A673 (cell line): ENCODE results near the gene ACHE.
"Not testable (repeated sequence)": the region's sequence is repeated elsewhere in the genome, so short reads cannot be mapped to it uniquely, and the experiment has no call there.

Experiments
- EZH2 ChIP-seq: fragments of 200-600 bp; sonication (generic); IDR thresholded peaks from 2 replicates; pipeline ENCODE4 v1.6.1; 2017; ENCODE audit warnings: borderline replicate concordance, low read depth, mild to moderate bottlenecking, mixed read lengths, antibody characterized with exemption, low read length; ENCODE audit not compliant: poor library complexity, severe bottlenecking
- TF ChIP-seq, protein P1 (sequence below): fragments of 300-800, 200-600 bp; sonication (generic); conservative IDR thresholded peaks from 2 replicates; pipeline ENCODE4 v1.5.1; 2017; ENCODE audit warnings: low read depth, mild to moderate bottlenecking, antibody characterized with exemption, low read length, moderate library complexity, mixed read lengths

DNA sequence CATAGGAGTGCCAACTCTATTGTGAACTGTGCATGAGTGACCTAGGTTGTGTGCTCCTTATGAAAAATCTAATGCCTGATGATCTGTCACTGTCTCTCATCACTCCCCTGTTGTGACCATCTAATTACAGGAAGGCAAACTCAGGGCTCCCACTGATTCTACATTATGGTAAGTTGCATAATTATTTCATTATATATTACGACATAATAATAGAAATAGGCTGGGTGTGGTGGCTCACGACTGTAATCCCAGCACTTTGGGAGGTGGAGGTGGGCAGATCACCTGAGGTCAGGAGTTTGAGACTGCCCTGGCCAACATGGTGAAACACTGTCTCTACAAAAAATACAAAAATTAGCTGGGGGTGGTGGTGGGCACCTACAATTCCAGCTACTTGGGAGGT, 39.7 kb upstream of the ACHE start:
- TF ChIP-seq, protein P1, sequence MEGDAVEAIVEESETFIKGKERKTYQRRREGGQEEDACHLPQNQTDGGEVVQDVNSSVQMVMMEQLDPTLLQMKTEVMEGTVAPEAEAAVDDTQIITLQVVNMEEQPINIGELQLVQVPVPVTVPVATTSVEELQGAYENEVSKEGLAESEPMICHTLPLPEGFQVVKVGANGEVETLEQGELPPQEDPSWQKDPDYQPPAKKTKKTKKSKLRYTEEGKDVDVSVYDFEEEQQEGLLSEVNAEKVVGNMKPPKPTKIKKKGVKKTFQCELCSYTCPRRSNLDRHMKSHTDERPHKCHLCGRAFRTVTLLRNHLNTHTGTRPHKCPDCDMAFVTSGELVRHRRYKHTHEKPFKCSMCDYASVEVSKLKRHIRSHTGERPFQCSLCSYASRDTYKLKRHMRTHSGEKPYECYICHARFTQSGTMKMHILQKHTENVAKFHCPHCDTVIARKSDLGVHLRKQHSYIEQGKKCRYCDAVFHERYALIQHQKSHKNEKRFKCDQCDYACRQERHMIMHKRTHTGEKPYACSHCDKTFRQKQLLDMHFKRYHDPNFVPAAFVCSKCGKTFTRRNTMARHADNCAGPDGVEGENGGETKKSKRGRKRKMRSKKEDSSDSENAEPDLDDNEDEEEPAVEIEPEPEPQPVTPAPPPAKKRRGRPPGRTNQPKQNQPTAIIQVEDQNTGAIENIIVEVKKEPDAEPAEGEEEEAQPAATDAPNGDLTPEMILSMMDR: not testable (repeated sequence)
- not testable (repeated sequence) for TF ChIP-seq EZH2
